Neuronal stem cell (in vitro differentiated cells): Measurements from ENCODE around the gene CBX3.
"Not testable (repeated sequence)": the region's sequence is repeated elsewhere in the genome, so short reads cannot be mapped to it uniquely, and the experiment has no call there.

Experiments used
- DNase-seq: peaks from one replicate; pipeline ENCODE4 v3.0.0-alpha.2; 2013; ENCODE audit warnings: low spot score
- H2AFZ ChIP-seq: one replicate; pipeline ENCODE4 v1.6.1; 2013; ENCODE audit warnings: mild to moderate bottlenecking, low read length, inconsistent platforms
- H2AK5ac ChIP-seq: 2 replicates; pipeline ENCODE4 v1.6.1; 2013; ENCODE audit warnings: low read depth, mild to moderate bottlenecking, inconsistent platforms, low read length, moderate library complexity, mixed read lengths
- H2BK120ac ChIP-seq: 2 replicates; pipeline ENCODE4 v1.6.1; 2013; ENCODE audit warnings: low read depth, mild to moderate bottlenecking, inconsistent platforms, low read length, moderate library complexity, mixed read lengths
- H2BK12ac ChIP-seq: one replicate; pipeline ENCODE4 v1.6.1; 2013; ENCODE audit warnings: low read length, inconsistent platforms
- H2BK15ac ChIP-seq: 2 replicates; pipeline ENCODE4 v1.6.1; 2013; ENCODE audit warnings: mild to moderate bottlenecking, low read length, inconsistent platforms, mixed read lengths
- H2BK5ac ChIP-seq: one replicate; pipeline ENCODE4 v1.6.1; 2013; ENCODE audit warnings: inconsistent platforms, mild to moderate bottlenecking, low read length, moderate library complexity
- H3K14ac ChIP-seq: one replicate; pipeline ENCODE4 v1.6.1; 2013; ENCODE audit warnings: low read length, inconsistent platforms
- H3K18ac ChIP-seq: 2 replicates; pipeline ENCODE4 v1.6.1; 2013; ENCODE audit warnings: low read length, inconsistent platforms
- H3K23ac ChIP-seq: 2 replicates; pipeline ENCODE4 v1.6.1; 2013; ENCODE audit warnings: low read depth, mild to moderate bottlenecking, mixed read lengths, low read length, inconsistent platforms; ENCODE audit not compliant: poor library complexity
- H3K27ac ChIP-seq: replicated peaks from 3 replicates; pipeline ENCODE4 v1.5.1; 2013; ENCODE audit warnings: low read length, inconsistent platforms
- H3K27me3 ChIP-seq, 3 experiments: 2 replicates each; pipeline ENCODE4 v1.6.1; 2013; ENCODE audit warnings: low read length in 3 of 3, mild to moderate bottlenecking in 2 of 3, inconsistent platforms in 1 of 3, low read depth in 1 of 3, mixed read lengths in 1 of 3, moderate library complexity in 1 of 3; ENCODE audit not compliant: control insufficient read depth in 3 of 3, insufficient read depth in 3 of 3
- H3K36me3 ChIP-seq, 2 donors: replicated peaks in 1 of 2; 2 replicates each; pipeline ENCODE4 v1.6.1; 2013; ENCODE audit warnings: low read length in 2 of 2; ENCODE audit not compliant: control insufficient read depth in 2 of 2, insufficient read depth in 2 of 2
- H3K4ac ChIP-seq: 2 replicates; pipeline ENCODE4 v1.6.1; 2013; ENCODE audit warnings: inconsistent platforms, mild to moderate bottlenecking, low read length, moderate library complexity
- H3K4me1 ChIP-seq, 2 donors: 1 replicate in 1 of 2; 2 replicates in 1 of 2; pipeline ENCODE4 v1.6.1; 2013; ENCODE audit warnings: low read length in 2 of 2, low read depth in 1 of 2; ENCODE audit not compliant: control insufficient read depth in 2 of 2, insufficient read depth in 1 of 2
- H3K4me2 ChIP-seq: one replicate; pipeline ENCODE4 v1.6.1; 2013; ENCODE audit warnings: mild to moderate bottlenecking, low read length, inconsistent platforms; ENCODE audit not compliant: insufficient read depth, poor library complexity, severe bottlenecking
- H3K4me3 ChIP-seq, 2 donors: 2 replicates each; pipeline ENCODE4 v1.5.1; 2013; ENCODE audit warnings: low read length in 2 of 2, mild to moderate bottlenecking in 2 of 2, inconsistent platforms in 1 of 2, moderate library complexity in 1 of 2
- H3K79me1 ChIP-seq: one replicate; pipeline ENCODE4 v1.6.1; 2013; ENCODE audit warnings: low read depth, mild to moderate bottlenecking, inconsistent platforms, low read length, moderate library complexity
- H3K9ac ChIP-seq: one replicate; pipeline ENCODE4 v1.6.1; 2013; ENCODE audit warnings: mild to moderate bottlenecking, low read depth, low read length, inconsistent platforms; ENCODE audit not compliant: poor library complexity
- H3K9me3 ChIP-seq, 2 donors: replicated peaks in 1 of 2; 2 replicates each; pipeline versions ENCODE3 to v1.6.1; 2013; ENCODE audit warnings: low read length in 2 of 2, mild to moderate bottlenecking in 2 of 2, inconsistent platforms in 1 of 2, low read depth in 1 of 2, mixed read lengths in 1 of 2, moderate library complexity in 1 of 2; ENCODE audit not compliant: control insufficient read depth in 2 of 2, insufficient read depth in 1 of 2
- H4K8ac ChIP-seq: one replicate; pipeline ENCODE4 v1.6.1; 2013; ENCODE audit warnings: low read depth, mild to moderate bottlenecking, inconsistent platforms, low read length, moderate library complexity
- H4K91ac ChIP-seq: one replicate; pipeline ENCODE4 v1.6.1; 2013; ENCODE audit warnings: low read length, low read depth, mild to moderate bottlenecking, inconsistent platforms; ENCODE audit not compliant: poor library complexity
- WGBS, 2 donors: extraction: QIAGEN DNeasy Blood & Tissue Kit; methylation state at CpG; one replicate each; pipeline ENCODE4 v1.1.7; 2013; ENCODE audit warnings: missing lambda C conversion rate in 2 of 2, mixed read lengths in 1 of 2; ENCODE audit not compliant: insufficient read length in 2 of 2, insufficient replicate concordance in 1 of 2; ENCODE audit errors: extremely low coverage in 2 of 2; 5-methylcytosine and 5-hydroxymethylcytosine counted together

CBX3 gene

GRCh38 chr7:26191974-26192479 is 9.5 kb upstream of the CBX3 start:
- H3K4me3 ChIP-seq = no peak overlapping the region
- no peak overlapping the region for H2AFZ ChIP-seq
- H2BK5ac ChIP-seq = no peak overlapping the region
- peaks cover 3% of the 10 kb centered on the region for H3K79me1 ChIP-seq
- H3K27ac ChIP-seq = no peak overlapping the region
- no CpG with 5 or more reads among the region's 1 CpG for WGBS, 2 donors
- H2BK120ac ChIP-seq = no peak overlapping the region
- H2AK5ac ChIP-seq = no peak overlapping the region
- H3K9ac ChIP-seq = no peak overlapping the region
- no peak overlapping the region for H2BK15ac ChIP-seq
- H4K91ac ChIP-seq = no peak overlapping the region
- H3K4me2 ChIP-seq = no peak overlapping the region
- H3K9me3 ChIP-seq = no peaks in the 10 kb centered on the region
- H3K18ac ChIP-seq = no peak overlapping the region
- no peak overlapping the region for H3K14ac ChIP-seq
- H4K8ac ChIP-seq = no peak overlapping the region
- H2BK12ac ChIP-seq = no peak overlapping the region
- H3K4me1 ChIP-seq = peaks cover 3 to 17% of the 10 kb centered on the region in 2 donors
- no peaks in the 10 kb centered on the region for H3K27me3 ChIP-seq
- no peak for DNase-seq
- H3K23ac ChIP-seq = no peak overlapping the region
- H3K36me3 ChIP-seq = peaks cover 30 to 98% of the 10 kb centered on the region in 2 donors
- H3K4ac ChIP-seq = no peak overlapping the region

DNA sequence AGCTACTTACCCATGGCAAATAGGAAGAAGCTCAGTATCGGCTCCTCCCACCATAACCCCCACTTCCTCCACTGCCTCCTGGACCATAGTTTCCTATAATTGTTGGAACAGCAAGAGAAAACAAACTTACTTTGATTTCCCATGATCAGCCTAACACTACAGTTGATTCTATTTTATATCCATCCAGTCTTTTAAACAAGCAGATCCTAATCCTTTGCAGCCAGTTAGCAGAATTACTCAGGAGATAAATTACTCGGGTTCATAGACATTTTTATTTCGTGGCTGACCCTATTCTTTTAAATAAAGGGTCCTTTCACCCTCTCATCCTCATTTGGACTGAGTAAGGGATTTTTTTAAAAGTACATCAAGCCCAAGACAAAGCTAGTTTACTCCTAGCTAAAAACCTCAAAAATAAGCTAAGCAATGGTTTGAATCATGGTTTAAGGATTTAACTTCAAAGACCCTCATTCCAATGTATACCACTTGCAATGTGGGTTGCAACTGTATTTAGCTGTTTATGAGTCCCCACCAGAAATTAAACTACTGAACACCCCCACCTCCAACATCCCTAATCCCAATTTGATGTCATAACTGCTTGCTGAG is 9.0 kb upstream of the CBX3 start:
- H2AFZ ChIP-seq = no peak overlapping the region
- H3K4me1 ChIP-seq = peaks cover 3 to 17% of the 10 kb centered on the region in 2 donors
- H4K8ac ChIP-seq = no peak overlapping the region
- H3K9ac ChIP-seq = no peak overlapping the region
- no peak overlapping the region for H4K91ac ChIP-seq
- WGBS, 2 donors = no CpG with 5 or more reads among the region's 3 CpGs
- H3K27ac ChIP-seq = no peak overlapping the region
- H2BK12ac ChIP-seq = no peak overlapping the region
- DNase-seq = no peak
- H3K36me3 ChIP-seq = peaks cover 32 to 100% of the 10 kb centered on the region in 2 donors
- H2BK15ac ChIP-seq = no peak overlapping the region
- H2BK120ac ChIP-seq = no peak overlapping the region
- no peak overlapping the region for H2BK5ac ChIP-seq
- H3K4me3 ChIP-seq = no peak overlapping the region
- no peaks in the 10 kb centered on the region for H3K9me3 ChIP-seq
- H3K4ac ChIP-seq = no peak overlapping the region
- H3K18ac ChIP-seq = no peak overlapping the region
- no peak overlapping the region for H3K23ac ChIP-seq
- no peak overlapping the region for H2AK5ac ChIP-seq
- no peak overlapping the region for H3K14ac ChIP-seq
- H3K79me1 ChIP-seq = peaks cover 3% of the 10 kb centered on the region
- no peak overlapping the region for H3K4me2 ChIP-seq
- H3K27me3 ChIP-seq = no peaks in the 10 kb centered on the region

DNA sequence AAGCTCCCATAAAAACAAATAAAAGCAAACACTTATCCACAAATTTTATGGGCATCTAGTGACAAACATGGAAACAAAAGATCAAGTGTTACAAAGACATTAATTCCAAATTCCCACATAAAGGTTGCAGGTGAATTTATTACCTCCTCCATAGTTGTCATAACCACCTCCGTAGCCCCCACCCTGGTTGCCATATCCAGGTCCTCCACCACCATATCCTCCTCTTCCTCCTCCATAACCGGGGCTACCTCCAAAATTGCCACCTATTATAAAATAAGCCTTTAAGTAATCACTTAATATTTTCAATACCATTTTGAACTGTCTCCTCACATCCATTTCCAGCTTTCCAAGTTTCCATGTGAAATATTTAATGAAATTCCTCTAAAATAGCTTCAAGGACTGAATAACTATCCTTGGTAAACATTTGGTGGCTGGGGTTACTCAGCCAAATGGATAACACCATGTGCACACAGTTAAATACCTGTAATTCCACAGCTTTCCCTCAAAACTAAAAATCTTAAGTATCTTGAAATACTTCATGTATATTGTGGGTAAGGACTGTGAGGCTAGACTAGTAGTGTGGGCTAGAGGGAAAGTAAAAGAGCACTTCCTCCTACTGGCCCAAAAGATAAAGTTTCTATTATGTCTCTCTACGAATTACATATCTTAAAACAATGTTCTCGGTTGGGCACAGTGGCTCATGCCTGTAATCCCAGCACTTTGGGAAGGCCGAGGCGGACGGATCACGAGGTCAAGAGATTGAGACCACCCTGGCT is 7.9 kb upstream of the CBX3 start:
- H3K4me3 ChIP-seq = no peak overlapping the region
- H3K4me2 ChIP-seq = peak overlapping the region; percentile 3
- H3K9me3 ChIP-seq = no peaks in the 10 kb centered on the region
- no peak overlapping the region for H4K8ac ChIP-seq
- no peaks in the 10 kb centered on the region for H3K27me3 ChIP-seq
- peaks cover 3 to 17% of the 10 kb centered on the region in 2 donors for H3K4me1 ChIP-seq
- H2BK15ac ChIP-seq = no peak overlapping the region
- H3K9ac ChIP-seq = no peak overlapping the region
- H2AK5ac ChIP-seq = no peak overlapping the region
- no peak overlapping the region for H3K4ac ChIP-seq
- H3K18ac ChIP-seq = no peak overlapping the region
- no peak overlapping the region for H3K27ac ChIP-seq
- no peak overlapping the region for H2AFZ ChIP-seq
- DNase-seq = no peak
- H3K79me1 ChIP-seq = peaks cover 3% of the 10 kb centered on the region
- H2BK12ac ChIP-seq = no peak overlapping the region
- no peak overlapping the region for H4K91ac ChIP-seq
- H3K23ac ChIP-seq = no peak overlapping the region
- H3K14ac ChIP-seq = no peak overlapping the region
- no peak overlapping the region for H2BK5ac ChIP-seq
- WGBS, 2 donors = no CpG with 5 or more reads among the region's 8 CpGs
- H2BK120ac ChIP-seq = no peak overlapping the region
- peaks cover 30 to 100% of the 10 kb centered on the region in 2 donors for H3K36me3 ChIP-seq

- not testable (repeated sequence) for H3K18ac ChIP-seq, H3K27ac ChIP-seq, H3K79me1 ChIP-seq, H3K4me2 ChIP-seq, H2BK5ac ChIP-seq, H3K23ac ChIP-seq, H4K8ac ChIP-seq, H3K9me3 ChIP-seq, H2AFZ ChIP-seq, H3K27me3 ChIP-seq, H3K14ac ChIP-seq, H3K4ac ChIP-seq, H3K9ac ChIP-seq, H2BK15ac ChIP-seq, H2BK120ac ChIP-seq, DNase-seq, H2AK5ac ChIP-seq, H4K91ac ChIP-seq, H3K4me3 ChIP-seq, H2BK12ac ChIP-seq
- WGBS, 2 donors = no CpG with 5 or more reads among the region's 11 CpGs
- Histone ChIP-seq H3K36me3 (peaks cover 32 to 99% of the 10 kb centered on the region in 2 donors), H3K4me1 (peaks cover 3 to 17% of the 10 kb centered on the region in 2 donors)
These were observed 6.8 kb upstream of the CBX3 start for GRCh38 chr7:26194764-26195163.
